ENCODE results near the gene PCDHA1.
"Not testable (repeated sequence)": the region's sequence is repeated elsewhere in the genome, so short reads cannot be mapped to it uniquely, and the experiment has no call there.

PCDHA1 gene

DNA sequence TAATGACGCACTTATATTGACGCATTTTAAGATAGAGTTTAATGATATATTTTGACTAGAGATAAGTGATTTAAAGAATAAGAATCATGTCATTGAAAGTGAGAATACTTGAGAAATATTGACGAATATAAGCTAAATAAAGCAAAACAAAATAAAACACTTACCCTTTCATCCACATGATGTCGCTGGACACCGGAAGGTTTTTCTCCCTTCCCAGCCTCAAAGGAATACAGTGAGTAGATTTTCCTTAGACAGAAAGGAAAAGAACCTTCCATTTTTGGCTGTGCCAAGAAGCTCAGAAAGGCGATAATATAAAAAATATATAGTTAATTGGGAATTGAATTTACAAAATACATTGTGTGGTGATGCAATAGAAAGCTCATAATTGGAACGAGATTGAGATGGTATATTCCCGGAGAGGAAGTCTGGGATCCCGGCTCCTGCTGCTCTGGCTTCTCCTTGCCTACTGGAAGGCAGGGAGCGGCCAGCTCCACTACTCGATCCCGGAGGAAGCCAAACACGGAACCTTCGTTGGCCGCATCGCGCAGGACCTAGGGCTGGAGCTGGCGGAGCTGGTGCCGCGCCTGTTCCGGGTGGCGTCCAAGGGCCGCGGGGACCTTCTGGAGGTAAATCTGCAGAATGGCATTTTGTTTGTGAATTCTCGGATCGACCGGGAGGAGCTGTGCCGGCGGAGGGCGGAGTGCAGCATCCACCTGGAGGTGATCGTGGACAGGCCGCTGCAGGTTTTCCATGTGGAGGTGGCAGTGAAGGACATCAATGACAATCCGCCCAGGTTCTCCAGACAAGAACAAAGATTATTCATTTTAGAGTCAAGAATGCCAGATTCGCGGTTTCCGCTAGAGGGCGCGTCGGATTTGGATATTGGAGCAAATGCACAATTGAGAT is 35.7 kb downstream of the PCDHA1 start, which contains the start of gene PCDHA5:
TSS of gene PCDHA5 (plus strand) at position 239 of the 906 bp plus-strand sequence.
- no peak for DNase-seq (ENCODE audit: low read depth)
- TF ChIP-seq, protein P1, sequence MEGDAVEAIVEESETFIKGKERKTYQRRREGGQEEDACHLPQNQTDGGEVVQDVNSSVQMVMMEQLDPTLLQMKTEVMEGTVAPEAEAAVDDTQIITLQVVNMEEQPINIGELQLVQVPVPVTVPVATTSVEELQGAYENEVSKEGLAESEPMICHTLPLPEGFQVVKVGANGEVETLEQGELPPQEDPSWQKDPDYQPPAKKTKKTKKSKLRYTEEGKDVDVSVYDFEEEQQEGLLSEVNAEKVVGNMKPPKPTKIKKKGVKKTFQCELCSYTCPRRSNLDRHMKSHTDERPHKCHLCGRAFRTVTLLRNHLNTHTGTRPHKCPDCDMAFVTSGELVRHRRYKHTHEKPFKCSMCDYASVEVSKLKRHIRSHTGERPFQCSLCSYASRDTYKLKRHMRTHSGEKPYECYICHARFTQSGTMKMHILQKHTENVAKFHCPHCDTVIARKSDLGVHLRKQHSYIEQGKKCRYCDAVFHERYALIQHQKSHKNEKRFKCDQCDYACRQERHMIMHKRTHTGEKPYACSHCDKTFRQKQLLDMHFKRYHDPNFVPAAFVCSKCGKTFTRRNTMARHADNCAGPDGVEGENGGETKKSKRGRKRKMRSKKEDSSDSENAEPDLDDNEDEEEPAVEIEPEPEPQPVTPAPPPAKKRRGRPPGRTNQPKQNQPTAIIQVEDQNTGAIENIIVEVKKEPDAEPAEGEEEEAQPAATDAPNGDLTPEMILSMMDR (IDR thresholded peaks at IDR 0.05; ENCODE audit: control insufficient read depth, insufficient read depth, low read depth, low read length, missing control alignments): peak; percentile 63
- H3K4me3 ChIP-seq (ENCODE audit: control insufficient read depth, low read depth, low read length): peak within 1 kb of the TSS; percentile 15

DNA sequence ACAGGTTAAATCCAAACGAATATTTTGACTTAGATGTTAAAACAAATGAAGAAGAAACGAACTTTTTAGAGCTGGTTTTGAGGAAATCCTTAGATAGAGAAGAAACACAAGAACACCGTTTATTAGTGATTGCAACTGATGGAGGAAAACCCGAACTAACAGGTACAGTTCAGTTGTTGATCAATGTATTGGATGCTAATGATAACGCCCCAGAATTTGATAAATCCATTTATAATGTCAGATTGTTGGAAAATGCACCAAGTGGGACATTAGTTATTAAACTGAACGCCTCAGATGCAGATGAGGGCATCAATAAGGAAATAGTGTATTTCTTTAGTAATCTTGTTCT is 36.3 kb downstream of the PCDHA1 start:
- TF ChIP-seq, protein P1 (IDR thresholded peaks at IDR 0.05; ENCODE audit: control insufficient read depth, insufficient read depth, low read depth, low read length, missing control alignments): no peak
- H3K4me3 ChIP-seq (ENCODE audit: control insufficient read depth, low read depth, low read length): no peak overlapping the region
- DNase-seq (ENCODE audit: low read depth): no peak

DNA sequence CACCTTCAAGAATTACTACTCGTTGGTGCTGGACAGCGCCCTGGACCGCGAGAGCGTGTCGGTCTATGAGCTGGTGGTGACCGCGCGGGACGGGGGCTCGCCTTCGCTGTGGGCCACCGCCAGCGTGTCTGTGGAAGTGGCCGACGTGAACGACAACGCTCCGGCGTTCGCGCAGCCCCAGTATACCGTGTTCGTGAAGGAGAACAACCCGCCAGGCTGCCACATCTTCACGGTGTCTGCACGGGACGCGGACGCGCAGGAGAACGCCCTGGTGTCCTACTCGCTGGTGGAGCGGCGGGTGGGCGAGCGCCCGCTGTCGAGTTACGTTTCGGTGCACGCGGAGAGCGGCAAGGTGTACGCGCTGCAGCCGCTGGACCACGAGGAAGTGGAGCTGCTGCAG is 37.0 kb downstream of the PCDHA1 start:
- not testable (repeated sequence) for DNase-seq (ENCODE audit: low read depth); H3K4me3 ChIP-seq (ENCODE audit: control insufficient read depth, low read depth, low read length)

DNA sequence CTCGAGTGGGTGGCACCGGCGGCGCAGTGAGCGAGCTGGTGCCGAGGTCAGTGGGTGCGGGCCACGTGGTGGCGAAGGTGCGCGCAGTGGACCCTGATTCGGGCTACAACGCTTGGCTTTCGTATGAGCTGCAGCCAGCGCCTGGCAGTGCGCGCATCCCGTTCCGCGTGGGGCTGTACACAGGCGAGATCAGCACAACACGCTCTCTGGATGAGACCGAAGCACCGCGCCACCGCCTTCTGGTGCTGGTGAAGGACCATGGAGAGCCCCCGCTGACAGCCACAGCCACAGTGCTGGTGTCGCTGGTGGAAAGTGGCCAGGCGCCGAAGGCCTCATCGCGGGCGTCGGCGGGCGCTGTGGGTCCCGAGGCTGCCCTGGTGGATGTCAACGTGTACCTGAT is 37.5 kb downstream of the PCDHA1 start:
- TF ChIP-seq, protein P1 (IDR thresholded peaks at IDR 0.05; ENCODE audit: control insufficient read depth, insufficient read depth, low read depth, low read length, missing control alignments): no peak
- no peak overlapping the region for H3K4me3 ChIP-seq (ENCODE audit: control insufficient read depth, low read depth, low read length)
- no peak for DNase-seq (ENCODE audit: low read depth)

DNA sequence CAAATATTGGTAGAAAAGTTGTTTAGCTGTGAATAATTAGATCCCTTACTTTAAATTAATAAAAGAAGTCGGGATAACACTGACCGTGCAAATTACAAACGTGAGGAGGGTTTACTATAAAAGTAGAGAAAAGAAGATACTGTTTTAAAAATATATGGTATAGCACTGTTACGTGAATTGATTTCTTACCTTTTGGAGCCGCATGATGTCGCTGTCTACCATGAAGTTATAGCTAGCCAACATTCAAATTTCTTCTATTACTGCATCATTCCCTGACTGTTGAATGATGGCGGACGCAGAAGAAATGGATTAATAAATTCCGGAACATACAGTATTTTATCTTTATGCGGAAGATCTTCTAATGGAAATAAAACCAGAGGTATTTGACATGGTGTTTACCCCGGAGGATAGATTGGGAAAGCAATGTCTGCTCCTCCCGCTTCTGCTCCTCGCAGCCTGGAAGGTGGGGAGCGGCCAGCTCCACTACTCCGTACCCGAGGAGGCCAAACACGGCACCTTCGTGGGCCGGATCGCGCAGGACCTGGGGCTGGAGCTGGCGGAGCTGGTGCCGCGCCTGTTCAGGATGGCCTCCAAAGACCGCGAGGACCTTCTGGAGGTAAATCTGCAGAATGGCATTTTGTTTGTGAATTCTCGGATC is 41.9 kb downstream of the PCDHA1 start, which contains the start of gene PCDHA6:
TSS of gene PCDHA6 (plus strand) at position 257 of the 658 bp plus-strand sequence. CDS start at position 389, 132 bp downstream.
- peak within 1 kb of the TSS; percentile 41 for H3K4me3 ChIP-seq (ENCODE audit: control insufficient read depth, low read depth, low read length)
- TF ChIP-seq, protein P1 (IDR thresholded peaks at IDR 0.05; ENCODE audit: control insufficient read depth, insufficient read depth, low read depth, low read length, missing control alignments): peak; percentile 49
- no peak for DNase-seq (ENCODE audit: low read depth)

DNA sequence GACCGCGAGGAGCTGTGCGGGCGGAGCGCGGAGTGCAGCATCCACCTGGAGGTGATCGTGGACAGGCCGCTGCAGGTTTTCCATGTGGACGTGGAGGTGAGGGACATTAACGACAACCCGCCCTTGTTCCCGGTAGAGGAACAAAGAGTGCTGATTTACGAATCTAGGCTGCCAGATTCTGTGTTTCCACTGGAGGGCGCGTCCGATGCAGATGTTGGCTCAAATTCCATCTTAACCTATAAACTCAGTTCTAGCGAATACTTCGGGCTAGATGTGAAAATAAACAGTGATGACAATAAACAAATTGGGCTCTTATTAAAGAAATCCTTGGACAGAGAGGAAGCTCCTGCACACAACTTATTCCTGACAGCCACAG is 42.4 kb downstream of the PCDHA1 start:
- H3K4me3 ChIP-seq (ENCODE audit: control insufficient read depth, low read depth, low read length): peak overlapping the region; percentile 41
- no peak for DNase-seq (ENCODE audit: low read depth)
- TF ChIP-seq, protein P1 (IDR thresholded peaks at IDR 0.05; ENCODE audit: control insufficient read depth, insufficient read depth, low read depth, low read length, missing control alignments): peak; percentile 32

DNA sequence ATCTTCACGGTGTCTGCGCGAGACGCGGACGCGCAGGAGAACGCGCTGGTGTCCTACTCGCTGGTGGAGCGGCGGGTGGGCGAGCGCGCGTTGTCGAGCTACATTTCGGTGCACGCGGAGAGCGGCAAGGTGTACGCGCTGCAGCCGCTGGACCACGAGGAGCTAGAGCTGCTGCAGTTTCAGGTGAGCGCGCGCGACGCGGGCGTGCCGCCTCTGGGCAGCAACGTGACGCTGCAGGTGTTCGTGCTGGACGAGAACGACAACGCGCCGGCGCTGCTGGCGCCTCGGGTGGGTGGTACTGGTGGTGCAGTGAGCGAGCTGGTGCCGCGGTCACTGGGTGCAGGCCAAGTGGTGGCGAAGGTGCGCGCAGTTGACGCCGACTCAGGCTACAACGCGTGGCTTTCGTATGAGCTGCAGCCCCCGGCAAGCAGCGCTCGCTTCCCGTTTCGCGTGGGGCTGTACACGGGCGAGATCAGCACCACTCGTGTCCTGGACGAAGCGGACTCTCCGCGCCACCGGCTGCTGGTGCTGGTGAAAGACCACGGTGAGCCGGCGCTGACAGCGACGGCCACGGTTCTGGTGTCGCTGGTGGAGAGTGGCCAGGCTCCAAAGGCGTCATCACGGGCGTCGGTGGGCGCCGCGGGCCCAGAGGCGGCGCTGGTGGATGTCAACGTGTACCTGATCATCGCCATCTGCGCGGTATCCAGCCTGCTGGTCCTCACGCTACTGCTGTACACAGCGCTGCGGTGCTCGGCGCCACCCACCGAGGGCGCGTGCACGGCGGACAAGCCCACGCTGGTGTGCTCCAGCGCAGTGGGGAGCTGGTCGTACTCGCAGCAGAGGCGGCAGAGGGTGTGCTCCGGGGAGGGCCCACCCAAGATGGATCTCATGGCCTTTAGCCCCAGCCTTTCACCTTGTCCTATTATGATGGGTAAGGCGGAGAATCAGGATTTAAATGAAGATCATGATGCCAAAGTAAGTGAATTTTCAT is 43.9 kb downstream of the PCDHA1 start:
- H3K4me3 ChIP-seq (ENCODE audit: control insufficient read depth, low read depth, low read length); DNase-seq (ENCODE audit: low read depth): not testable (repeated sequence)

All from AG09309 (cell line).